ENCODE data around the gene PI4KA. TPM values are rescaled to one million over a fixed set of nuclear protein-coding genes. Genes with fewer than 3 reads are reported as not detected.
"Not testable (repeated sequence)": the region's sequence is repeated elsewhere in the genome, so short reads cannot be mapped to it uniquely, and the experiment has no call there.

PI4KA gene
- total RNA-seq, 2 experiments from 2014 or later, result 55.0 to 63.7 TPM

- H3K4me1 Mint-ChIP-seq (ENCODE audit: low read depth), result peaks cover 53% of the 10 kb centered on the region
- CTCF ChIA-PET, result no interaction called here
- H3K27ac Mint-ChIP-seq, result peak overlapping the region; percentile 77
These were observed 585 bp downstream of the PI4KA start for GRCh38 chr22:20857838-20858614.

GRCh38 chr22:20857247-20857643 lies 1.4 kb downstream of the PI4KA start:
- Mint-ChIP-seq H3K9me3 (no peaks in the 10 kb centered on the region), H3K27ac (no peak overlapping the region), H3K4me3 (peak overlapping the region; percentile 90), H3K27me3 (ENCODE audit: low read depth) (no peaks in the 10 kb centered on the region), H3K36me3 (ENCODE audit: low read depth) (peaks cover 3% of the 10 kb centered on the region), H3K4me1 (ENCODE audit: low read depth) (peaks cover 59% of the 10 kb centered on the region)
- DNase-seq, result no peak
- CTCF ChIA-PET, result interaction anchor here (0.5 to 0.6 kb wide), 2 partner anchors 14 to 146 kb away, joined by 3 to 5 read pairs; no protein-coding TSS in a partner anchor
- intact Hi-C loops (cut with micrococcal nuclease), result loop anchor here (5.0 kb wide), 2 partner anchors 40 to 305 kb away; no protein-coding TSS in a partner anchor

More at GRCh38 chr22:20857838-20858614, 585 bp downstream of the PI4KA start:
- Mint-ChIP-seq H3K36me3 (ENCODE audit: low read depth) (peaks cover 6% of the 10 kb centered on the region), H3K9me3 (no peaks in the 10 kb centered on the region), H3K27me3 (ENCODE audit: low read depth) (no peaks in the 10 kb centered on the region), H3K4me3 (peak overlapping the region; percentile 90)
- intact Hi-C loops (cut with micrococcal nuclease), result loop anchor here (1.0 to 5.0 kb wide), 7 partner anchors 15 to 306 kb away; partner anchors contain the start of genes CRKL, LZTR1 and THAP7
- DNase-seq, result peak; percentile 83

GRCh38 chr22:20853236-20853660 lies 5.4 kb downstream of the PI4KA start:
- Mint-ChIP-seq H3K4me1 (ENCODE audit: low read depth) (peaks cover 55% of the 10 kb centered on the region), H3K27ac (no peak overlapping the region), H3K27me3 (ENCODE audit: low read depth) (no peaks in the 10 kb centered on the region), H3K4me3 (no peak overlapping the region), H3K9me3 (no peaks in the 10 kb centered on the region), H3K36me3 (ENCODE audit: low read depth) (no peaks in the 10 kb centered on the region)
- DNase-seq, result no peak
- CTCF ChIA-PET, result no interaction called here
- intact Hi-C loops (cut with micrococcal nuclease), result no loop called here

- H3K4me1 Mint-ChIP-seq (ENCODE audit: low read depth), result peaks cover 51% of the 10 kb centered on the region
- CTCF ChIA-PET, result no interaction called here
- intact Hi-C loops (cut with micrococcal nuclease), result no loop called here
- no peak overlapping the region for H3K27ac Mint-ChIP-seq
- H3K27me3 Mint-ChIP-seq (ENCODE audit: low read depth), result no peaks in the 10 kb centered on the region
- H3K36me3 Mint-ChIP-seq (ENCODE audit: low read depth), result no peaks in the 10 kb centered on the region
- DNase-seq, result no peak
- no peaks in the 10 kb centered on the region for H3K9me3 Mint-ChIP-seq
- H3K4me3 Mint-ChIP-seq, result no peak overlapping the region
These were observed 6.1 kb downstream of the PI4KA start for GRCh38 chr22:20852503-20852902.

- Mint-ChIP-seq H3K9me3 (no peaks in the 10 kb centered on the region), H3K4me1 (ENCODE audit: low read depth) (peaks cover 47% of the 10 kb centered on the region), H3K4me3 (no peak overlapping the region), H3K27ac (no peak overlapping the region), H3K36me3 (ENCODE audit: low read depth) (no peaks in the 10 kb centered on the region), H3K27me3 (ENCODE audit: low read depth) (no peaks in the 10 kb centered on the region)
- intact Hi-C loops (cut with micrococcal nuclease), result no loop called here
- CTCF ChIA-PET, result interaction anchor here (0.7 to 1.1 kb wide), 2 partner anchors 16 to 64 kb away, joined by 3 read pairs; no protein-coding TSS in a partner anchor
- DNase-seq, result no peak
These were observed 6.5 kb downstream of the PI4KA start for GRCh38 chr22:20852076-20852475.

- H3K27ac Mint-ChIP-seq, result no peak overlapping the region
- H3K4me3 Mint-ChIP-seq, result no peak overlapping the region
- CTCF ChIA-PET, result no interaction called here
- no peak for DNase-seq
- peaks cover 39% of the 10 kb centered on the region for H3K4me1 Mint-ChIP-seq (ENCODE audit: low read depth)
- H3K27me3 Mint-ChIP-seq (ENCODE audit: low read depth), result no peaks in the 10 kb centered on the region
- H3K36me3 Mint-ChIP-seq (ENCODE audit: low read depth), result no peaks in the 10 kb centered on the region
- no peaks in the 10 kb centered on the region for H3K9me3 Mint-ChIP-seq
- intact Hi-C loops (cut with micrococcal nuclease), result no loop called here
These were observed 11.2 kb downstream of the PI4KA start for GRCh38 chr22:20847318-20847822.

GRCh38 chr22:20844055-20845037 lies 14.3 kb downstream of the PI4KA start:
- Mint-ChIP-seq H3K27me3 (ENCODE audit: low read depth) (no peaks in the 10 kb centered on the region), H3K4me1 (ENCODE audit: low read depth) (peaks cover 49% of the 10 kb centered on the region), H3K36me3 (ENCODE audit: low read depth) (no peaks in the 10 kb centered on the region), H3K27ac (no peak overlapping the region), H3K4me3 (no peak overlapping the region), H3K9me3 (no peaks in the 10 kb centered on the region)
- intact Hi-C loops (cut with micrococcal nuclease), result no loop called here
- no peak for DNase-seq
- CTCF ChIA-PET, result no interaction called here

- no peaks in the 10 kb centered on the region for H3K9me3 Mint-ChIP-seq
- DNase-seq, result no peak
- H3K4me1 Mint-ChIP-seq (ENCODE audit: low read depth), result peaks cover 45% of the 10 kb centered on the region
- intact Hi-C loops (cut with micrococcal nuclease), result loop anchor here (2.0 kb wide), 1 partner anchor 15 kb away; the partner anchor contains the start of genes PI4KA and SNAP29
- no peak overlapping the region for H3K4me3 Mint-ChIP-seq
- CTCF ChIA-PET, result no interaction called here
- H3K36me3 Mint-ChIP-seq (ENCODE audit: low read depth), result no peaks in the 10 kb centered on the region
- no peaks in the 10 kb centered on the region for H3K27me3 Mint-ChIP-seq (ENCODE audit: low read depth)
- H3K27ac Mint-ChIP-seq, result no peak overlapping the region
These were observed 15.1 kb downstream of the PI4KA start for GRCh38 chr22:20843501-20843900.

GRCh38 chr22:20840646-20841371 lies 17.8 kb downstream of the PI4KA start:
- Mint-ChIP-seq H3K27ac (peak overlapping the region; percentile 20), H3K4me1 (ENCODE audit: low read depth) (peaks cover 47% of the 10 kb centered on the region), H3K36me3 (ENCODE audit: low read depth) (no peaks in the 10 kb centered on the region), H3K9me3 (no peaks in the 10 kb centered on the region), H3K27me3 (ENCODE audit: low read depth) (no peaks in the 10 kb centered on the region), H3K4me3 (no peak overlapping the region)
- peak; percentile 23 for DNase-seq
- CTCF ChIA-PET, result no interaction called here
- intact Hi-C loops (cut with micrococcal nuclease), result no loop called here

- no peaks in the 10 kb centered on the region for H3K9me3 Mint-ChIP-seq
- intact Hi-C loops (cut with micrococcal nuclease), result no loop called here
- no peak overlapping the region for H3K27ac Mint-ChIP-seq
- peaks cover 41% of the 10 kb centered on the region for H3K4me1 Mint-ChIP-seq (ENCODE audit: low read depth)
- DNase-seq, result no peak
- CTCF ChIA-PET, result no interaction called here
- H3K36me3 Mint-ChIP-seq (ENCODE audit: low read depth), result no peaks in the 10 kb centered on the region
- no peak overlapping the region for H3K4me3 Mint-ChIP-seq
- H3K27me3 Mint-ChIP-seq (ENCODE audit: low read depth), result no peaks in the 10 kb centered on the region
These were observed 18.6 kb downstream of the PI4KA start for GRCh38 chr22:20839837-20840645.

GRCh38 chr22:20839354-20839753 lies 19.3 kb downstream of the PI4KA start:
- peaks cover 36% of the 10 kb centered on the region for H3K4me1 Mint-ChIP-seq (ENCODE audit: low read depth)
- H3K27ac Mint-ChIP-seq; intact Hi-C loops (cut with micrococcal nuclease); H3K4me3 Mint-ChIP-seq; CTCF ChIA-PET; H3K36me3 Mint-ChIP-seq (ENCODE audit: low read depth); DNase-seq; H3K9me3 Mint-ChIP-seq; H3K27me3 Mint-ChIP-seq (ENCODE audit: low read depth): not testable (repeated sequence)
